Measurements from ENCODE around the gene NCOA5. TPM values are rescaled to one million over a fixed set of nuclear protein-coding genes. Genes with fewer than 3 reads are reported as not detected.

NCOA5 gene
- total RNA-seq, 1 experiment from 2014 or later, result 55.4 TPM

DNA sequence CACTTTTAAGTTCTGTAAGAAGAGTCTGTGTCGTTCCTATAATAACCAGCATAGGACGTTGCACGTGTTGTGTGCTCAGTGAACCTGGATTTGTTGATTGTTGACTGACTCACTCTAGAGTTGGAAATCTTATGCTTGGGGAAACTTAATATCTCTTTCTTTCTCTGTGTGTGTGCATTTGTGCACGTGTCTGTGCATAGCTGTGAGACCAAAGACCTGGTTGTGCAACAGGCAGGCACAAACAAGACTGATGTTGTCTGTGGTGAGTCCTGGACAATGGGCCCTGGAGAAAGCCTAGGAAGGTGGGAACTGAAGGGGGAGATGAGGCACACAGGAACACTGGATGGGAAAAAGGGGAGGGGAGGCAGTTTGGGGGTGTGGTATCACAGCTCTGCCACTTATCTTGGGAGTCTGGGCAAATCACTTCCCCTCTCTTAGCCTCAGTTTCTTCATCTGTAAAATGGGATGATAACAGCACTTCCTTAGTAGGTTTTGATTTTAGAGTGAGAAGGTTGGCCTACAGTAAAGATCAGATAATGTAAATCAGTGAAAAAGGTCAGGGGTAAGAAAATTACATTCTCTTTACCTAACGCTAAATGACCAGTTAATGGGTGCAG, 36.8 kb upstream of the NCOA5 start:
- peaks cover 12% of the 10 kb centered on the region for H3K36me3 ChIP-seq (ENCODE audit: insufficient read depth, low read length, poor library complexity, severe bottlenecking)
- no peak for DNase-seq (ENCODE audit: low spot score)
- peaks cover 7% of the 10 kb centered on the region for H3K27me3 ChIP-seq (replicated peaks; ENCODE audit: insufficient read depth, low read depth, low read length, poor library complexity)
- H3K9me3 ChIP-seq (ENCODE audit: low read depth, low read length, poor library complexity, severe bottlenecking), result no peaks in the 10 kb centered on the region
- H3K27ac ChIP-seq (ENCODE audit: low read depth, low read length, poor library complexity, severe bottlenecking), result no peak overlapping the region
- H3K4me3 ChIP-seq (ENCODE audit: low read depth, low read length, poor library complexity, severe bottlenecking), result no peak overlapping the region
- BruUV-seq (replicated peaks), result no TSS peak
- no peaks in the 10 kb centered on the region for H3K4me1 ChIP-seq (ENCODE audit: insufficient read depth, low read length, poor library complexity, severe bottlenecking)
- intact Hi-C loops (cut with micrococcal nuclease; ENCODE audit: unreplicated experiment), result no loop called here
- CTCF ChIA-PET, result no interaction called here
- POLR2A ChIA-PET (ENCODE audit: low non-redundant PET), result no interaction called here
- no peak for TF ChIP-seq EZH2 (IDR thresholded peaks at IDR 0.05; ENCODE audit: borderline replicate concordance, low read depth, low read length, poor library complexity, severe bottlenecking)

DNA sequence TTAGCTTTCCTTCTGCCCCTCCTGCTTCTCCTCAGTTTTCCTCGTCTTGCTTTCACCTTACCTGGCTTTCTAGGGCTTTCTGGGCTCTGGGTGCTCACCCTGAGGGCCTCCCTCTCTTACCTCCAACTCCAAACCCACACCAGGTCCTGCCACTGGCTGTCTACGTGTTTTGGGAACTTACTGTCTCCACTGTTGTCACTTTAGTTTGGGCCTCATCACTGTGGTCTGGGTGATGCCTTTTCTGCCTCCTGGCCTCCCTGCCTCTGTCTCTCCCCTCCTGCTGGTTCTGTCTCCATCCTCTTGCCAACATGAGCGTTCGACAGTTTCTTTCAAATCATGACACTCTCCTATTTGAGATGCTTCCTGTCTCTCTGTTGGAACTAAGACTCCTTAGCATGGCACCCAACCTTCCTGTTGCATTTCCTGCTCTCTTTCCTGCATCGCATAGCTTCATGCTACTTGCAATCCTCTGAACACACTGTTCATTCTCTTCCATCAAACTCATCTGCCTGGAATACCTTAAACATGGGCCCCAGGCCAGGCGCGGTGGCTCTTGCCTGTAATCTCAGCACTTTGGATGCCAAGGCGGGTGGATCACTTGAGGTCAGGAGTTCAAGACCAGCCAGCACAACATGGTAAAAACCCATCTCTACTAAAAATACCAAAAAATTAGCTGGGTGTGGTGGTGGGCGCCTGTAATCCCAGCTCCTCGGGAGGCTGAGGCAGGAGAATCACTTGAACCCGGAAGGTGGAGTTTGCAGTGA, 33.9 kb upstream of the NCOA5 start:
- CTCF ChIA-PET, result no interaction called here
- intact Hi-C loops (cut with micrococcal nuclease; ENCODE audit: unreplicated experiment), result no loop called here
- no peak for TF ChIP-seq EZH2 (IDR thresholded peaks at IDR 0.05; ENCODE audit: borderline replicate concordance, low read depth, low read length, poor library complexity, severe bottlenecking)
- TF ChIP-seq, protein P1, sequence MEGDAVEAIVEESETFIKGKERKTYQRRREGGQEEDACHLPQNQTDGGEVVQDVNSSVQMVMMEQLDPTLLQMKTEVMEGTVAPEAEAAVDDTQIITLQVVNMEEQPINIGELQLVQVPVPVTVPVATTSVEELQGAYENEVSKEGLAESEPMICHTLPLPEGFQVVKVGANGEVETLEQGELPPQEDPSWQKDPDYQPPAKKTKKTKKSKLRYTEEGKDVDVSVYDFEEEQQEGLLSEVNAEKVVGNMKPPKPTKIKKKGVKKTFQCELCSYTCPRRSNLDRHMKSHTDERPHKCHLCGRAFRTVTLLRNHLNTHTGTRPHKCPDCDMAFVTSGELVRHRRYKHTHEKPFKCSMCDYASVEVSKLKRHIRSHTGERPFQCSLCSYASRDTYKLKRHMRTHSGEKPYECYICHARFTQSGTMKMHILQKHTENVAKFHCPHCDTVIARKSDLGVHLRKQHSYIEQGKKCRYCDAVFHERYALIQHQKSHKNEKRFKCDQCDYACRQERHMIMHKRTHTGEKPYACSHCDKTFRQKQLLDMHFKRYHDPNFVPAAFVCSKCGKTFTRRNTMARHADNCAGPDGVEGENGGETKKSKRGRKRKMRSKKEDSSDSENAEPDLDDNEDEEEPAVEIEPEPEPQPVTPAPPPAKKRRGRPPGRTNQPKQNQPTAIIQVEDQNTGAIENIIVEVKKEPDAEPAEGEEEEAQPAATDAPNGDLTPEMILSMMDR (conservative IDR thresholded peaks at IDR 0.05; ENCODE audit: low read depth, low read length), result no peak

DNA sequence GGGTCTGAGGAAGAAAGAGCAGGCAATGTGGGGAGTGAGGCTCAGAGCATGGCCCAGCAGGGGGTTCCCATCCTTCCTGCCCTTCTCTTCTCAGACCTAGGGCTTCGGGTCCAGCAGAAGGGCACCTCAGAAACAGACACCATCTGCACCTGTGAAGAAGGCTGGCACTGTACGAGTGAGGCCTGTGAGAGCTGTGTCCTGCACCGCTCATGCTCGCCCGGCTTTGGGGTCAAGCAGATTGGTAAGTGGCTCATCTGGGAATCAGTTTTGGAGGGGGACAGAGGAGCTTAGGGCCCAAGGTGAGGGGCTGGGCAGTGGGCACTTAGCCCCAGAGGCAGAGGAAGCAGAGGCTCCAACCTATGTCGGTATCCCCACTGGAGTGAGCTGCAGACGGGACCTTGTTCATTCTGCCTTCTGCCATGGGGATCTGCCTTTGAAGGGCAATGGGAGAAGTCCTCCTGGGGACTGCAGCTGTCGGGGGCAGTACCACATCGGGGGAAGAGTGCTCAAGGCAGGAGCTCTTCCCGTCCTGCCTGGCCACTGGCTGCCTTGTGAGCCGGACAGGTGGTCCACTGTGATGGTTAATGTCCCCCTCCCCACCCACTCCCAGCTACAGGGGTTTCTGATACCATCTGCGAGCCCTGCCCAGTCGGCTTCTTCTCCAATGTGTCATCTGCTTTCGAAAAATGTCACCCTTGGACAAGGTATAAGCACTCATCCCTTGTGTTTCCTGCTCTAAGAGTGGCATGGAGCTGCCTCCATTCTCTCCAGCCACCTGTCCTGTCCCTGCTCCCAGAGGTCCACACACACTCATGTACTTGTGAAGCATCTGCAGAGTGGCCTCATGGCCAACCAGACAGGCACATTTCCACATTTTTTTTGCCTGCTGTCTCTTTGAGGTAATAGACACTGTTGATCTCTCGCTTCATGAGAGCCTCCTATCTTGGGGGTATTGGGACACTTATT, 33.0 kb upstream of the NCOA5 start:
- peaks cover 12% of the 10 kb centered on the region for H3K36me3 ChIP-seq (ENCODE audit: insufficient read depth, low read length, poor library complexity, severe bottlenecking)
- no peak for DNase-seq (ENCODE audit: low spot score)
- peaks cover 9% of the 10 kb centered on the region for H3K4me1 ChIP-seq (ENCODE audit: insufficient read depth, low read length, poor library complexity, severe bottlenecking)
- ChIA-PET POLR2A (ENCODE audit: low non-redundant PET) (no interaction called here), CTCF (no interaction called here)
- intact Hi-C loops (cut with micrococcal nuclease; ENCODE audit: unreplicated experiment), result no loop called here
- H3K27me3 ChIP-seq (replicated peaks; ENCODE audit: insufficient read depth, low read depth, low read length, poor library complexity), result no peaks in the 10 kb centered on the region
- no peaks in the 10 kb centered on the region for H3K9me3 ChIP-seq (ENCODE audit: low read depth, low read length, poor library complexity, severe bottlenecking)
- BruUV-seq (replicated peaks), result no TSS peak
- no peak overlapping the region for H3K4me3 ChIP-seq (ENCODE audit: low read depth, low read length, poor library complexity, severe bottlenecking)
- TF ChIP-seq, protein P1 (conservative IDR thresholded peaks at IDR 0.05; ENCODE audit: low read depth, low read length), result no peak
- no peak for TF ChIP-seq EZH2 (IDR thresholded peaks at IDR 0.05; ENCODE audit: borderline replicate concordance, low read depth, low read length, poor library complexity, severe bottlenecking)
- H3K27ac ChIP-seq (ENCODE audit: low read depth, low read length, poor library complexity, severe bottlenecking), result no peak overlapping the region

More for the DNA sequence above, 33.9 kb upstream of the NCOA5 start:
- no peak for DNase-seq (ENCODE audit: low spot score)
- POLR2A ChIA-PET (ENCODE audit: low non-redundant PET), result no interaction called here
- H3K27ac ChIP-seq (ENCODE audit: low read depth, low read length, poor library complexity, severe bottlenecking), result no peak overlapping the region
- peaks cover 5% of the 10 kb centered on the region for H3K4me1 ChIP-seq (ENCODE audit: insufficient read depth, low read length, poor library complexity, severe bottlenecking)
- peaks cover 12% of the 10 kb centered on the region for H3K36me3 ChIP-seq (ENCODE audit: insufficient read depth, low read length, poor library complexity, severe bottlenecking)
- no TSS peak for BruUV-seq (replicated peaks)
- no peaks in the 10 kb centered on the region for H3K27me3 ChIP-seq (replicated peaks; ENCODE audit: insufficient read depth, low read depth, low read length, poor library complexity)
- H3K4me3 ChIP-seq (ENCODE audit: low read depth, low read length, poor library complexity, severe bottlenecking), result no peak overlapping the region
- H3K9me3 ChIP-seq (ENCODE audit: low read depth, low read length, poor library complexity, severe bottlenecking), result no peaks in the 10 kb centered on the region
